HG03469 (cell line): ENCODE results near the gene HNRNPA3.
"Not testable (repeated sequence)": the region's sequence is repeated elsewhere in the genome, so short reads cannot be mapped to it uniquely, and the experiment has no call there.

Experiments
- ATAC-seq: cut with Tn5 transposase; IDR thresholded peaks from one replicate; pipeline ENCODE4 v1.9.1; 2021; ENCODE audit warnings: mild to moderate bottlenecking, moderate library complexity, moderate number of reproducible peaks; ENCODE audit not compliant: unreplicated experiment

The HNRNPA3 gene

GRCh38 chr2:177212106-177212890 is at the start of gene HNRNPA3:
TSS of gene HNRNPA3 (plus strand) at chr2:177212794. CDS start at chr2:177212800, 6 bp downstream.
- ATAC-seq: peak; percentile 85

DNA sequence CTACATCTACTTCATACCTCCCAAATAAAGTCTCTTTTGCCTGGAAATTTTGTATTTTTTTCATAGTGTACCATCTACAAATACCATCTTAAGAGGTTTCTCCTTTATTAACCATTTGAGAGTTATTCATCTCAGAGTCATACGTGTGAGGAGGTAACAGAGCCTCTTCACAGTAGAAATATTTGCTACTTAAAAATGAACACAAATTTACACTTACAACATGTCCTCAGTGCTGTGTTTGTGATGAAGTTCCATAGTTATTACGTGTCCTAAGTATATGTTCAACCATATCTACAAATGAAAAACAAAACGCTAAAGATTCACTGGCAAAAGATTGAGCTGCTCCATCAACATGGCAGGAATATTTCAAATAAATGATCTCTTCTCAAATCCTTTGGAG is 48.5 kb upstream of the HNRNPA3 start:
- ATAC-seq: no peak

DNA sequence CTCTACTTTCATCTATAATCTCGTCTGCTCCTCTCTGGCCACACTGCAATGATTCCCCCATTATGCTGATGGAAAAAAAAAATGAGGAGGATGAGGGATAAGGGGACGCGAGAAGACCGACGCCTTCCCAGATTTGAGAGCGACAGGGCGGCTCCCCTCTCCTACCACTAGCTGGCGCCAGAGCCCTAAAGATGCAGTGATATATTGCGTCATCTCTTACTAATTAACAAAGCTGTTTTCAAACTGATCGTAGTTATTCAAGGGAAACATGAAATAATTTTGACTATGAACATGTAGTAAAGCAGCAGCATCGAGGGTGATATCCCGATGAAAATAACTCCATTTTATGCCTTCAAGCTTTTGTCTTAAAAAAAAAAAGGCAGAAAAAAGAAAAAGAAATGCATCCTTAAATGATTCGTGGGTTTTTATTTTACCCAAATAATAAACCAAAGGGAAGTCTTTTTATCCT is 48.0 kb upstream of the HNRNPA3 start:
- peak; percentile 36 for ATAC-seq

- no peak for ATAC-seq
These were observed 47.5 kb upstream of the HNRNPA3 start for GRCh38 chr2:177165061-177165583.

GRCh38 chr2:177165721-177166711 is 46.6 kb upstream of the HNRNPA3 start:
- no peak for ATAC-seq

GRCh38 chr2:177169810-177170514 is 42.6 kb upstream of the HNRNPA3 start:
- peak; percentile 48 for ATAC-seq

GRCh38 chr2:177171418-177171865 is 41.2 kb upstream of the HNRNPA3 start:
- no peak for ATAC-seq

DNA sequence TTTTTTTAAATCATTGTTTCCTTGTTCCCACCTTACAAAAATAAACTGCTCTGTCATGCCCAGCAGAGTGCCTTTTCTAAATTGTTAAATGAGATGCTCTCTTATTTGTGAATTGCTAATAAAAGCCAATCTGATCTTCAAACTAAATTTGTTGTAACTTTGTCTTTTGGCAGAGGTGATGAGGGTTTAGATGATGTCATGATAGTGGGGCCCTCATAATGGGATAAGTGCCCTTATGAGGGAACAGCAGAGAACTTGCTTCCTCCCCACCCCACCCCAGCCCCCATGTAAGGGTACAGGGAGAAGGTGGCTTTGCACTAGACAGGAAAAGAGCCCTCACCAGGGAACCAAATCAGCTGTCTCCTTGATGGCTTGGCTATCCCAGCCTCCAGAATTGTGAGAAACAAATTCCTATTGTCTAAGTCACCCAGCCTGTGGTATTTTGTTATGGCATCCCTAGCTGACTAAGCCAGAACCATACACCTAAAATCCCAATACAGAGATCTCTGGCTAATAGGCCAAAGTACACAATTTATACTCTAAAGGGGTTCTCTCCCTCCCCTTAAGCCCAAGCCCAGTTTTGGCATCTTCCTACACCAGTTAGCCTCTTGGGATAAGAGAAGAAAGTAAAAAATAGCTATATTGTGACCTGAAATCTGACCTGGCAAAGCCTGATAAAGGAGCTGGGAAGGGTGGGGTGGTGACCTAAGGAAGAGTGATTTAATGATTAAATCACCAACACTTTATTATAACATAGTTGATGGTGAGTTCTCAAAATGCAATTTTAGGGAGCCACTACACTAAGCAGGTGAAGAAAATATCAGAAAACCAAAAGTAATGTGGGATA is 40.3 kb upstream of the HNRNPA3 start:
- no peak for ATAC-seq

DNA sequence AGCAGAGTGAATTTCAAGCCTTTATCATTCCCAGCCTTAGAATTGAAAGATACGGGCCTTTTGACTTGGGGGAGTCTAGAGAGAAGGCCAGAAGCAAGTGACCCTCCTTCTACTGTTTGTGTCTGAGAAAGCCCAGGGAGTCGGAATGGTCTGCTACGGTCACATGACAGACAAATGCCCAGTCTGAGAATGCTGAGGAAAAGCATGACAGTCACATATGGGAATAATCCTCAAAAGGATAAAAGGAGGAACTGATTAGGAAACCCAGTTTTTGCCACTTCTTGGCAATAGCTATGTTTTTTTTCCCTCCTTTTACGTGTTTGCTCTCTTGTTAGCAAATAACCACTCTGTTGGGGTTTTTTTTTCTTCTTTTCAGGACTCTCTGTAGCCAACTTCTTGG is 38.1 kb upstream of the HNRNPA3 start:
- no peak for ATAC-seq

DNA sequence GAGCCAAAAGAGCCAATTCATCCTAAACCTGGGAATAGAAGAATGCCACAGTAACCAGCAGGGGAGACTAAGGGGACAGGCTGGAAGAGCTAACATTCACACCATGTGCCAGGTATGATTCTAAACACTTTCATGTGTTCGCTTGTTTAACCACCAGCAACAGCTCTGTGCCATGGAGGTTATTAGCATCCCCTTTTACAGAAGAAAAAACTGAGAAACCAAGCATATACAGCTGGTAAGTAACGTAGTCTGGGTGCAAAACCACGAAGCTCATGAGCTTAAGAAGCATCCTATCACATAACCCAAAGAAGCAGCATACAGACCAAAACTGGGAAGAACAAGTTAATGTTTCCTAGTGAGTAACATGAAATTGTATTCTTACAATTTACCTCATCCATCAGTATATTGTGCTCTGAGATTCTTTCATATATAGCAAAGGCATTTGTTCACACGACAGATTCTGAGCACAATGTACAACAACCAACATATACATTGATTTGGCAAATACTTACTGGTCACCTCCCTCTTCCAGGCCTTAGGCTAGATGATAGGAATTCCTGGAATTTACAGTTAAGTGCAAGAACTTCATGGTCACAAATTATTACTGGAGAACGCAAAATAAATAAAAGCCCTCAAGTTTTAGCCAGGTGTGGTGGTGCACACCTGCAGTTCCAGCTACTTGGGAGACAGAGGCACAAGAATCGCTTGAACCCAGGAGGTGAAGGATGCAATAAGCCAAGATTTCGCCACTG is 36.5 kb upstream of the HNRNPA3 start:
- no peak for ATAC-seq

- ATAC-seq: no peak
These were observed 33.8 kb upstream of the HNRNPA3 start for GRCh38 chr2:177178797-177179196.

DNA sequence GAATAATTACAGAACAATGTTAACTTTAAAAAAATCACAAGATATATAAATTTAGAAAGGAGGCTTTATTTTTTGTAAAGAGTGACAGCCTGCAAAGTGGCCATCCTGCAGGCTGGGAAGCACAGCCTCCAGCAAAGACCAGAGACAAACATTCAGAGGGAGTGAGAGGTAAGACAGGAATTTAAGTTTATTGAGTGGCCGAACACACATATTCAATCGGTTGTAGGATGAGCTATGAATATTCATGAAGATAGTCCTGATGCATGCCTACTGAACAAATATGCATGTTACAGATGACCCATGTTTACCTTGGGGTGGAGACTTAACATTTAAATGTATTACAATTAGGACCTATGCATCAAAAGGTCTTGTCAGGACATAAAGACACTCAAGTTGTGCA is 33.4 kb upstream of the HNRNPA3 start:
- no peak for ATAC-seq

DNA sequence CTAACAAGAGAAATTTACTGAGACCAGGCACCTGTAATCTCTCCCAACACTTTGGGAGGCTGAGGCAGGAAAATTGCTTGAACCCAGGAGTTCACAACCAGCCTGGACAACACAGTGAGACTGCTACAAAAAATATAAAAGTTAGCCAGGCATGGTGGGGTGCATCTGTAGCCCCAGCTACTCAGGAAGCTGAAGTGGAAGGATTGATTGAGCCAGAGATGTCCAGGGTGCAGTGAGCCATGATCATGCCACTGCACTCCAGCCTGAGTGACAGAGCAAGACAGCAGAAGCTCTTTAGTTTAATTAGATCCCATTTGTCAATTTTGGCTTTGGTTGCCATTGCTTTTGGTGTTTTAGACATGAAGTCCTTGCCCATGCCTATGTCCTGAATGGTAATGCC is 32.9 kb upstream of the HNRNPA3 start:
- ATAC-seq: not testable (repeated sequence)

DNA sequence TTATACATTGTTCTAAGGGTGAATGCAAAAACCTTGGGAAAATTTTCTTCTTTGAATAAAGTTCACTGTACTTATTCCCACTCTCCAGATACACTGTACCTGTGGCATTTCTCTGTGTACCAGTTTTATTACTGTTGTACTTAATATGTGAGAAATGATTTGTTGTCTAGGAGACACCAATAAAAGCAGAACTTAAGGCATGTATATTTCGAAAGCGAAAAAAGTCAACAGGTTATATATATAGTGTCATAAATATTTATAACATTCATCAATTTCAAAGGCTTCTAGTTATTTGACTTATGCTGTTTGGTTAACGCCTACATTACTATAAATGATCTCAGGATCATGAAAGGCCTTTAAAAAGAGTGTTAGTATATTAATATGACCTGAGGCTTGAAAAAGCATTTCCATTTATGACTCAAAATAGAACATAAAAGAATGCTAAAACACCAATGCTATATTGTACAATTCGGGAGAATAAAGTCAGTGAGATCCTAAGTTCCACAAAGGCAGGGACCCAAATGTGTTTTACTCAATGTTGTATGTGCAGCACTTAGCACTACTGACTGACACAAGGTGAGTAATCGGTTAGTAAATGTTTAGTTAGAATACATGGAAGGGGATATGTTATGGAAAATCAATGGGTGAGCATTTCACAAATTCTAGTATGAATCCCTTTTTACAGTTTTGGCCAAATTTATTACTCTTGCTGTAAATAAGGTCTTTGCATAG is 32.2 kb upstream of the HNRNPA3 start:
- ATAC-seq: no peak

DNA sequence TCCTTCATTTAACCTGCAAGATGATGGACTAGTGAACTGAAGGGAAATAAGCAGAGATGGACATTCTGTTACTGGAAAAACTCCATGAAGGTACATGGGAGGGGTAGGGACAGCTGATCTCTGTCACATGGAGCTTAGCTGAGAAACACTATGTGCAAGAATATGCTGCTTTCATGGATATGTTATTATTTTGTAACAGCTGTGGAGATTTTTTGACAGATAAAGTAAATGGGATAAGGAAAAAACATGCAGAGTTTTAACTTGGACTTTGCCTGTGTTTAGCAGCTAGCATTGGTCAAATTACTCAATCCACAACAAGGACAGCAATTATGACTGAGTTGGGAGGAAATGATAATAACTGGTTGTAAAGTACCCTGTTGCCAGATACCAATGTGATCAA is 28.7 kb upstream of the HNRNPA3 start:
- ATAC-seq: no peak

DNA sequence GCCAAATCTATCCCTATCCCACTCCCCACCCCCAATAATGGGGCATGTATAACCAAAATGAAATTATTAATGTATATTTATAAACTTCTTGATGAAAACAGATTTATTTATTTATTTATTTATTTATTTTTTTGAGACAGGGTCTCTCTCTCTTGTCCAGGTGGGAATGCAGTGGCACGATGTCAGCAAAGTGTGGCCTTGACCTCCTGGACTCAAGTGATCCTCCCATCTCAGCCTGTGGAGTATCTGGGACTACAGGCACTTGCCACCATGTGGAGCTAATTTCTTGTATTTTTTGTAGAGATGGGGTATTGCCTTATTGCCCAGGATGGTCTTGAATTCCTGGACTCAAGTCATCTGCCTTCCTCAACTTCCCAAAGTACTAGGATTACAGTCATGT is 28.0 kb upstream of the HNRNPA3 start:
- no peak for ATAC-seq

DNA sequence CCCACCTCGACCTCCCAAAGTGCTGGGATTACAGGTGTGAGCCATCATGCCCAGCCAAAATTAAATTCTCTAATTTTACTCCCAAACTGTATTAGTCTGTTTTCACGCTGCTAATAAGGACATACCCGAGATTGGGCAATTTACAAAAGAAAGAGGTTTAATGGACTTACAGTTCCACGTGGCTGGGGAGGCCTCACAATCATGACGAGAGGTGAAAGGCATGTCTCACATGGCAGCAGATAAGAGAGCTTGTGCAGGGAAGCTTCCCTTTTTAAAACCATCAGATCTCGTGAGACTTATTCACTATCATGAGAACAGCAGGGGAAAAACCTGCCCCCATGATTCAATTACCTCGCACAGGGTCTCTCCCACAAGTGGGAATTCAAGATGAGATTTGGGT is 26.6 kb upstream of the HNRNPA3 start:
- ATAC-seq: not testable (repeated sequence)

DNA sequence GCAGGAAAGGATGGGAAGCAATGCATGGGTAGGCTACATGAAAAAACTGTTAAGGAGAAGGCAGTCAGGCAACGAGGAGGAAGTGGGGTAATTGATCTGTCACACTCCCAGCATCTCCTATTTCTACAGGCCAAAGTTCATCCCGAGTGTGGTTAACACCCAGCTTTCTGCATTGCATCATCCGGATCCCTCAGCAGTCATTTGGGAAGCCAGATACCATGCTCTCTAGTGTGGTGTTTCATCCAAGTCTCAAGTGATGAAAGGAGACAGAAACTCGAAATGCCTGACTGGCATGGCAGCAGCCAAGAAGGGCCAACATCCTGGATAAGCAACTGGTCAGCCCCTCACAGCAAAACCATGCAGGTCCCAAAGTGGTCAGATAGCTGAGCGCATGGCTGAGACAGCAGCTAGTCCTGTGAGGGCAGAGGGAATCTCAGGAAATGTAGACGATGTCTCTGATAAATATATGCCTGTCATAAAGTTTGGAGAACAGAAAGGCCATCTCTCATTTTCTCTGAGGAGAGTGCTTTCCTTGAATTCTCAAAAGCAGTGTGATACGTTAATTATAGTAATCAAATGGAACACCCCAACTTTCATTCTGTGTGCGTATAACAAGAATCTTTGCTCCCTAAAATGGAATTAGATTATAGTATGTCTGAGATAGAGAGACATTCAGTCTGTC is 24.8 kb upstream of the HNRNPA3 start:
- no peak for ATAC-seq
